Measurements from ENCODE around the gene KLF17. TPM values are rescaled to one million over a fixed set of nuclear protein-coding genes. Genes with fewer than 3 reads are reported as not detected.

The KLF17 gene
- total RNA-seq, 4 donors from 2014 or later, result not detected

DNA sequence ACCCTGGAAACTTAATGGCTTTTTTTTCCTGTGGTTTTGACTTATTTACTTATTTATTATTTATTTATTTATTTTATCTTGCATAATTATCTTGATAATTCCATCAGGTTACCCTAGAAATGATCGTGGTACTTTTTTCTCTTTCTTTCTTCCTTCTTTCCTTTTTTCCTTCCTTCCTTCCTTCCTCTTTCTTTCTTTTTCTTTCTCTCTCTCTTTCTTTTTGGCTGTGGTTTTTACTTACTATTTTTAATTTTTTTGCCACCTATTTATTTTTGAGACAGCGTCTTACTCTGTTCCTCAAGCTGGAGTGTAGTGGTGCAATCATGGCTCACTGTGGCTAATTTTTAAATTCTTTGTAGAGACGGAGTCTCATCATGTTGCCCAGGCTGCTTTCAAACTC, 29.0 kb downstream of the KLF17 start:
- H3K9me3 ChIP-seq, result peaks cover 0 to 11% (median 0%) of the 10 kb centered on the region in 4 donors
- DNase-seq, result no peak
- TF ChIP-seq, protein P1, sequence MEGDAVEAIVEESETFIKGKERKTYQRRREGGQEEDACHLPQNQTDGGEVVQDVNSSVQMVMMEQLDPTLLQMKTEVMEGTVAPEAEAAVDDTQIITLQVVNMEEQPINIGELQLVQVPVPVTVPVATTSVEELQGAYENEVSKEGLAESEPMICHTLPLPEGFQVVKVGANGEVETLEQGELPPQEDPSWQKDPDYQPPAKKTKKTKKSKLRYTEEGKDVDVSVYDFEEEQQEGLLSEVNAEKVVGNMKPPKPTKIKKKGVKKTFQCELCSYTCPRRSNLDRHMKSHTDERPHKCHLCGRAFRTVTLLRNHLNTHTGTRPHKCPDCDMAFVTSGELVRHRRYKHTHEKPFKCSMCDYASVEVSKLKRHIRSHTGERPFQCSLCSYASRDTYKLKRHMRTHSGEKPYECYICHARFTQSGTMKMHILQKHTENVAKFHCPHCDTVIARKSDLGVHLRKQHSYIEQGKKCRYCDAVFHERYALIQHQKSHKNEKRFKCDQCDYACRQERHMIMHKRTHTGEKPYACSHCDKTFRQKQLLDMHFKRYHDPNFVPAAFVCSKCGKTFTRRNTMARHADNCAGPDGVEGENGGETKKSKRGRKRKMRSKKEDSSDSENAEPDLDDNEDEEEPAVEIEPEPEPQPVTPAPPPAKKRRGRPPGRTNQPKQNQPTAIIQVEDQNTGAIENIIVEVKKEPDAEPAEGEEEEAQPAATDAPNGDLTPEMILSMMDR (IDR thresholded peaks at IDR 0.05), result no peak
- TF ChIP-seq POLR2A (IDR thresholded peaks at IDR 0.05), result no peak
- no peaks in the 10 kb centered on the region for H3K27me3 ChIP-seq
- no peaks in the 10 kb centered on the region for H3K36me3 ChIP-seq
- H3K4me1 ChIP-seq, result no peaks in the 10 kb centered on the region
- no peak overlapping the region for H3K27ac ChIP-seq
- H3K4me3 ChIP-seq, result no peak overlapping the region

DNA sequence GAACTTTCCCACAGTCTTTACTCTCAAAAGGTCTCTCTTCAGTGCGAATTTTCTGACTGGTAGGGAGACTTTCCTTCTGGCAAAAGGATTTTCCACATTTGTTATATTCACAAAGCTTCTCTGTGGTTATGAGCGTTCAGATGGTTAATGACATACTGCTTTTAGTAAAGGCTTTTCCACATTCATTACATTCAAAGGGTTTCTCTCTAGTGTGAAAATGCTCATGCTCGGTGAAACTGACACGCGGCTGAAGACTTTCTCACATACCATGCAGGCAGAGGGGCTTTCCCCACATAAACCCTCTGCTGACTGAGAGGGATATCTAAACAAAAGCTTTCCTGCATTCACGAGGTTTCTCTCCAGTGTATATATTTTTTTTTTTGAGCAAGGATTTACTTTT, 32.7 kb downstream of the KLF17 start:
- Histone ChIP-seq H3K27ac (no peak overlapping the region), H3K4me1 (no peaks in the 10 kb centered on the region), H3K36me3 (no peaks in the 10 kb centered on the region), H3K4me3 (no peak overlapping the region), H3K27me3 (no peaks in the 10 kb centered on the region), H3K9me3 (no peaks in the 10 kb centered on the region)
- DNase-seq, result no peak
- TF ChIP-seq POLR2A (IDR thresholded peaks at IDR 0.05), result no peak
- TF ChIP-seq, protein P1 (IDR thresholded peaks at IDR 0.05), result no peak

DNA sequence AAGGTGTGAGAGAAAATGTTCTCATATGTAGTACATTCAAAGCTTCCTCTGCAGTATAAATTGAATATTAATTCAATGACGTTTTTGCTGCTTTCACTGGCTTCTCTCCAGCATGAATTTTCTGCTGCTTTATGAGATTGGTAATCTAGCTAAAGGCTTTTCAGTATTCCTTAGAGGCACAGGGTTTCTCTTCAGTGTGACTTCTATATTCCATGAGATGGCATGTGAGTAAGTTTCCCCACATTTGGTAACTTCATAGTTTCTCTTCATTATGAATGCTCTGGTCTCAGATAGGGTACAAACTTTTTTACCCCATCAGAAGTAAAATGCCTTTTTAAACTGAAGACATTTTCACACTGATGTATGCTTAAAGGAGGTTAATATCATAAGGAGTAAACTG, 33.2 kb downstream of the KLF17 start:
- H3K27ac ChIP-seq, result no peak overlapping the region
- TF ChIP-seq, protein P1 (IDR thresholded peaks at IDR 0.05), result no peak
- no peak for TF ChIP-seq POLR2A (IDR thresholded peaks at IDR 0.05)
- H3K9me3 ChIP-seq, result no peaks in the 10 kb centered on the region
- H3K4me3 ChIP-seq, result no peak overlapping the region
- no peak for DNase-seq
- no peaks in the 10 kb centered on the region for H3K27me3 ChIP-seq
- no peaks in the 10 kb centered on the region for H3K36me3 ChIP-seq
- no peaks in the 10 kb centered on the region for H3K4me1 ChIP-seq

DNA sequence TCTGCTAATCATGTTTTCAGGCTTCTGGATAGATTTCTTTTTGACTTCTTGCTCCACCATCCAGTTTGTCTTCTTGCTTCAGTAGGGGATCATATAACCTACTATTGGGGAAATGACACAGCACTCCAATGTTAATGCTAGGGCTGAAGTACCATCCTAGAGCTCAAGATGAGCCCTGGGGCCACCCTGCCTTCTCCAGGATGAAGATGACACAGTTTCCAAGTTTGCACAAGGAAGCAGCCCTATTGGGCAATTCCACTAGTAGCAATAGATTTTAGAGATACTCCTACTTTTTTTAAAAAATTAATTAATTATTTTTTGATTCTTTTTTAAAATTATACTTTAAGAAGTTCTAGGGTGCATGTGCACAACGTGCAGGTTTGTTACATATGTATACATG, 34.1 kb downstream of the KLF17 start:
- no peaks in the 10 kb centered on the region for H3K4me1 ChIP-seq
- no peak for DNase-seq
- H3K27me3 ChIP-seq, result no peaks in the 10 kb centered on the region
- TF ChIP-seq, protein P1 (IDR thresholded peaks at IDR 0.05), result no peak
- no peak for TF ChIP-seq POLR2A (IDR thresholded peaks at IDR 0.05)
- no peak overlapping the region for H3K4me3 ChIP-seq
- H3K27ac ChIP-seq, result no peak overlapping the region
- no peaks in the 10 kb centered on the region for H3K36me3 ChIP-seq
- no peaks in the 10 kb centered on the region for H3K9me3 ChIP-seq

DNA sequence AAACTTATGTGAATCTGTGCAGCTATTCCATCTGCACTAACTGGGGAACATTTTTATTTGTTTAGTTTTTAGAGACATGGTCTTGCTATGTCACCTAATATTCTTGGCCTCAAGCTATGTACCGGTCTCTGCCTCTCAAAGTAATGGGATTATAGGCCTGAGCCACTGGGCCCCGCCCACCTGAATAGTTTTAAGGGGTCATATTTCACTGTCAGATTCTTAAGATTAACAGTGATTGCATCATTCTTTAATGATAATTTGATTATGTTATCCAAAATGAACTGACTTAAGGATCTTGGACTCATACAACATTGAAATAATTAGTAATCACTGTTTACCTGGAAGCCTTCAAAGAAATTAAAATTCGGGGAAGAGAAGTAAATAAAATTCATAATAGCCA, 35.4 kb downstream of the KLF17 start:
- TF ChIP-seq POLR2A (IDR thresholded peaks at IDR 0.05), result no peak
- TF ChIP-seq, protein P1 (IDR thresholded peaks at IDR 0.05), result no peak
- Histone ChIP-seq H3K9me3 (no peaks in the 10 kb centered on the region), H3K27me3 (no peaks in the 10 kb centered on the region), H3K27ac (no peak overlapping the region), H3K36me3 (no peaks in the 10 kb centered on the region), H3K4me3 (no peak overlapping the region), H3K4me1 (no peaks in the 10 kb centered on the region)
- no peak for DNase-seq

DNA sequence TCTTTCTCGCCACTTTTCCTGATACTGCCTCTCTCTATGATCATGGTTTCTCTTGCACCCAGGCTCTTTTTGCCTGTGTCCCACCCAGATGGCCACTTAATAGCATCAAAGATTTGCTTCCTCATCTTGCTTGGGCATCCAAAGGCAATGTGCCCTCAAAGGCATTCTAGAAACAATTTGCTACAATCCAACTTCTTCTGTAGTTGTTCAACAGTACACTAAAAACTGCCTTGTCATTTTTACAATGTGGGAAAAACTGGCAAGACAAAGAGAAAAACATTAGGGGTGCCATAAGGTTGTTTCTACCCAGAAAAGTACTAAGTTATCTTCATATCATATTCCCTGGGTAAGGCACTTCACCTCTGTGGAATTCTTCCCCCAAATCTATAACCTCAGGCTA, 39.3 kb downstream of the KLF17 start:
- DNase-seq, result no peak
- Histone ChIP-seq H3K27me3 (no peaks in the 10 kb centered on the region), H3K4me1 (no peaks in the 10 kb centered on the region), H3K36me3 (no peaks in the 10 kb centered on the region), H3K27ac (no peak overlapping the region), H3K9me3 (no peaks in the 10 kb centered on the region), H3K4me3 (no peak overlapping the region)
- TF ChIP-seq POLR2A (IDR thresholded peaks at IDR 0.05), result no peak
- TF ChIP-seq, protein P1 (IDR thresholded peaks at IDR 0.05), result no peak

All from Peyer's patch (tissue), 4 donors.